Panc1 (cell line): Measurements from ENCODE around the gene NAB2. TPM values are rescaled to one million over a fixed set of nuclear protein-coding genes. Genes with fewer than 3 reads are reported as not detected.
A peak's percentile ranks its signal among the peaks of the same experiment; 100 is the strongest.

Experiments used
- ATAC-seq: fragments of 200-7000 bp; cut with Tn5 transposase; 2 replicates; pipeline ENCODE4 v1.9.1; 2020; ENCODE audit warnings: mild to moderate bottlenecking, moderate library complexity
- BruUV-seq: library from RNA; stranded (reverse); fragments of 400-500 nt; replicated peaks from 2 replicates; lab custom pipeline; 2021; lab: Mats Ljungman, UMichigan
- CTCF ChIA-PET: fragments of 300-600 bp; sonication (Branson Sonifier 250); formaldehyde crosslinking; loops from one replicate; lab custom pipeline; 2022; ENCODE audit warnings: antibody characterized with exemption; lab: Charles Lee
- POLR2A ChIA-PET: fragments of 300-600 bp; sonication (Branson Sonifier 250); formaldehyde crosslinking; loops from one replicate; lab custom pipeline; 2022; ENCODE audit warnings: antibody characterized with exemption; lab: Charles Lee
- DNase-seq: peaks from one replicate; pipeline ENCODE4 v3.0.0-alpha.2; 2010; ENCODE audit warnings: low read depth, low spot score
- H3K27ac ChIP-seq: 2 replicates; pipeline ENCODE4 v1.5.1; 2011; ENCODE audit warnings: mild to moderate bottlenecking, low read length, inconsistent platforms
- H3K27me3 ChIP-seq: fragments of 200-500 bp; sonication (Bioruptor generic); 2 replicates; pipeline ENCODE4 v1.6.0; 2014; ENCODE audit warnings: low read length, inconsistent platforms; ENCODE audit not compliant: control insufficient read depth, insufficient read depth
- H3K36me3 ChIP-seq: fragments of 200-500 bp; sonication (Bioruptor generic); 2 replicates; pipeline ENCODE4 v1.5.1; 2014; ENCODE audit warnings: inconsistent platforms, mild to moderate bottlenecking, low read length, moderate library complexity; ENCODE audit not compliant: control insufficient read depth, insufficient read depth
- H3K4me1 ChIP-seq: 2 replicates; pipeline ENCODE4 v1.5.1; 2011; ENCODE audit warnings: inconsistent platforms, mild to moderate bottlenecking, low read length, moderate library complexity; ENCODE audit not compliant: control insufficient read depth, insufficient read depth
- H3K4me3 ChIP-seq, 2 experiments: 2 replicates each; pipeline ENCODE4 v1.5.1; 2011 to 2012; ENCODE audit warnings: low read depth in 2 of 2, low read length in 2 of 2, mild to moderate bottlenecking in 2 of 2, inconsistent platforms in 1 of 2, moderate library complexity in 1 of 2
- H3K9me3 ChIP-seq: fragments of 200-500 bp; sonication (Bioruptor generic); 2 replicates; pipeline ENCODE4 v1.5.1; 2014; ENCODE audit warnings: low read depth, mild to moderate bottlenecking, inconsistent platforms, low read length, moderate library complexity; ENCODE audit not compliant: control insufficient read depth, insufficient read depth
- POLR2AphosphoS5 ChIP-seq: IDR thresholded peaks from 2 replicates; pipeline ENCODE4 v1.6.1; 2012; ENCODE audit warnings: mild to moderate bottlenecking, low read depth, low read length, moderate library complexity
- SIN3A ChIP-seq: IDR thresholded peaks from 2 replicates; pipeline ENCODE4 v1.6.1; 2012; ENCODE audit warnings: low read depth, mild to moderate bottlenecking, low read length, moderate library complexity, borderline replicate concordance; ENCODE audit not compliant: insufficient read depth
- TCF7L2 ChIP-seq: IDR thresholded peaks from 2 replicates; pipeline ENCODE4 v1.6.1; 2011; ENCODE audit warnings: mild to moderate bottlenecking, low read depth, low read length, inconsistent platforms
- in situ Hi-C: cut with HindIII; loops from 2 replicates; pipeline ENCODE4 v1.10.0; 2016; ENCODE audit warnings: low sequenced_read_pairs, low pct_unique_long_range_greater_than_20kb
- intact Hi-C: fragments of 100-400 bp; cut with micrococcal nuclease; formaldehyde crosslinking; loops from one replicate; pipeline ENCODE4 v1.10.0; 2022; ENCODE audit not compliant: unreplicated experiment
- total RNA-seq: library from RNA; stranded (reverse); gene quantifications from one replicate; pipeline ENCODE4 v1.2.1, GENCODE V29; 2021; ENCODE audit not compliant: unreplicated experiment
- TF ChIP-seq, protein P1 (sequence below), 2 experiments: IDR thresholded peaks; 2 replicates each; pipeline ENCODE4 v1.6.1; 2011 to 2012; ENCODE audit warnings: low read depth in 2 of 2, control low read depth in 1 of 2, low read length in 1 of 2, mild to moderate bottlenecking in 1 of 2, moderate library complexity in 1 of 2; ENCODE audit not compliant: insufficient read depth in 1 of 2
- TF ChIP-seq, protein P2 (sequence below): fragments of 450-650 bp; IDR thresholded peaks from 2 replicates; pipeline ENCODE4 v1.5.1; 2017; ENCODE audit warnings: mild to moderate bottlenecking

Gene NAB2
- total RNA-seq, 1 experiment from 2014 or later: 13.9 TPM

DNA sequence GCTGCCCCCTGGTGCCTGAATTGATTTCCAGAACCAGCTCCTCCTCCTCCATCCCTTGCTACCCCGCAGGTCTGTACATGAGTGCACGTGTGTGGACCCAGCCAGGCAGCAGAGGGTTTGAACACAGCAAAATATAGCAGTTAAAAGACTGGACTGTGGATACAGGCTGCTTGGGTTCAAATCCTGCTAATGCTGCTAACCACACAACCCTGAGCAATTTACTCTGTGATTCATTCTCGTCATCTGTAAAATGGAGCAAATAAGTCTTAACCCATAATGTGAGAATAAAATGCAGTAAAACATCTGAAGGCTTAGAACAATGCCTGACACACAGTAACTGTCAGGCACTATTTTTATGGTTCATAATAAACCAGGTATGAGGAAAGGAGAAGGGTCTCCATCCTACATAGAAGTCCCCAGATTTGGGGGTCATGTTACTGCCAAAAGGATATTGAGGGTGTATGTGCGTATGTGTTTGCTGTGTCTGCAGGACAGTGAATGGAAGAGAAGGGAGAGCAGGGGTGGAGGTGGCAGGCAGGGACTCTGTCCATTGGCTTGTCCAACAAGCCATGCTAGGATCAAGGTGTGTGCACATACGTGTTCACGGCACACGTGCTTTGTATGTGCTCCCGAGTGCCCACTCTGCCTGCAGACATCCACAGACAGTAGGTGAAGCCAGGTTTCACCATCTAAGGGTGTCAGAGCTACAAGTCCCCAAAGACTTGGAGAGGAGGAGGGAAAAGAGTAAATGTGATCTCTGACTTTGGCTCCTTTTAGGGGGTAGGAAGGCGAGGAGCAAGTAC, 23.8 kb downstream of the NAB2 start:
- no peaks in the 10 kb centered on the region for H3K36me3 ChIP-seq
- in situ Hi-C loops (no loop called here), intact Hi-C loops (loop anchor here (1.0 to 5.0 kb wide), 3 partner anchors 43 to 355 kb away; no protein-coding TSS in a partner anchor)
- TF ChIP-seq, protein P1, sequence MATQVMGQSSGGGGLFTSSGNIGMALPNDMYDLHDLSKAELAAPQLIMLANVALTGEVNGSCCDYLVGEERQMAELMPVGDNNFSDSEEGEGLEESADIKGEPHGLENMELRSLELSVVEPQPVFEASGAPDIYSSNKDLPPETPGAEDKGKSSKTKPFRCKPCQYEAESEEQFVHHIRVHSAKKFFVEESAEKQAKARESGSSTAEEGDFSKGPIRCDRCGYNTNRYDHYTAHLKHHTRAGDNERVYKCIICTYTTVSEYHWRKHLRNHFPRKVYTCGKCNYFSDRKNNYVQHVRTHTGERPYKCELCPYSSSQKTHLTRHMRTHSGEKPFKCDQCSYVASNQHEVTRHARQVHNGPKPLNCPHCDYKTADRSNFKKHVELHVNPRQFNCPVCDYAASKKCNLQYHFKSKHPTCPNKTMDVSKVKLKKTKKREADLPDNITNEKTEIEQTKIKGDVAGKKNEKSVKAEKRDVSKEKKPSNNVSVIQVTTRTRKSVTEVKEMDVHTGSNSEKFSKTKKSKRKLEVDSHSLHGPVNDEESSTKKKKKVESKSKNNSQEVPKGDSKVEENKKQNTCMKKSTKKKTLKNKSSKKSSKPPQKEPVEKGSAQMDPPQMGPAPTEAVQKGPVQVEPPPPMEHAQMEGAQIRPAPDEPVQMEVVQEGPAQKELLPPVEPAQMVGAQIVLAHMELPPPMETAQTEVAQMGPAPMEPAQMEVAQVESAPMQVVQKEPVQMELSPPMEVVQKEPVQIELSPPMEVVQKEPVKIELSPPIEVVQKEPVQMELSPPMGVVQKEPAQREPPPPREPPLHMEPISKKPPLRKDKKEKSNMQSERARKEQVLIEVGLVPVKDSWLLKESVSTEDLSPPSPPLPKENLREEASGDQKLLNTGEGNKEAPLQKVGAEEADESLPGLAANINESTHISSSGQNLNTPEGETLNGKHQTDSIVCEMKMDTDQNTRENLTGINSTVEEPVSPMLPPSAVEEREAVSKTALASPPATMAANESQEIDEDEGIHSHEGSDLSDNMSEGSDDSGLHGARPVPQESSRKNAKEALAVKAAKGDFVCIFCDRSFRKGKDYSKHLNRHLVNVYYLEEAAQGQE (IDR thresholded peaks at IDR 0.05; ENCODE audit: insufficient read depth in 1 of 2, low read depth in 2 of 2, low read length in 1 of 2): no peak
- TF ChIP-seq, protein P2, sequence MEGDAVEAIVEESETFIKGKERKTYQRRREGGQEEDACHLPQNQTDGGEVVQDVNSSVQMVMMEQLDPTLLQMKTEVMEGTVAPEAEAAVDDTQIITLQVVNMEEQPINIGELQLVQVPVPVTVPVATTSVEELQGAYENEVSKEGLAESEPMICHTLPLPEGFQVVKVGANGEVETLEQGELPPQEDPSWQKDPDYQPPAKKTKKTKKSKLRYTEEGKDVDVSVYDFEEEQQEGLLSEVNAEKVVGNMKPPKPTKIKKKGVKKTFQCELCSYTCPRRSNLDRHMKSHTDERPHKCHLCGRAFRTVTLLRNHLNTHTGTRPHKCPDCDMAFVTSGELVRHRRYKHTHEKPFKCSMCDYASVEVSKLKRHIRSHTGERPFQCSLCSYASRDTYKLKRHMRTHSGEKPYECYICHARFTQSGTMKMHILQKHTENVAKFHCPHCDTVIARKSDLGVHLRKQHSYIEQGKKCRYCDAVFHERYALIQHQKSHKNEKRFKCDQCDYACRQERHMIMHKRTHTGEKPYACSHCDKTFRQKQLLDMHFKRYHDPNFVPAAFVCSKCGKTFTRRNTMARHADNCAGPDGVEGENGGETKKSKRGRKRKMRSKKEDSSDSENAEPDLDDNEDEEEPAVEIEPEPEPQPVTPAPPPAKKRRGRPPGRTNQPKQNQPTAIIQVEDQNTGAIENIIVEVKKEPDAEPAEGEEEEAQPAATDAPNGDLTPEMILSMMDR: peak; percentile 85
- H3K9me3 ChIP-seq: no peaks in the 10 kb centered on the region
- peak overlapping the region; percentile 44 to 75 for H3K4me3 ChIP-seq
- H3K27ac ChIP-seq: no peak overlapping the region; the same call in 1 of the 2 replicates
- no peaks in the 10 kb centered on the region for H3K27me3 ChIP-seq
- peak; percentile 75 for DNase-seq
- H3K4me1 ChIP-seq: peaks cover 17% of the 10 kb centered on the region
- ChIA-PET CTCF (interaction anchor here (0.5 to 2.5 kb wide), 14 partner anchors 12 to 337 kb away, joined by 3 to 84 read pairs (median 6); partner anchors contain the start of genes LRP1 and NEMP1), POLR2A (no interaction called here)
- BruUV-seq: no TSS peak
- ATAC-seq: peak; percentile 87; the same call in 1 of the 2 replicates

DNA sequence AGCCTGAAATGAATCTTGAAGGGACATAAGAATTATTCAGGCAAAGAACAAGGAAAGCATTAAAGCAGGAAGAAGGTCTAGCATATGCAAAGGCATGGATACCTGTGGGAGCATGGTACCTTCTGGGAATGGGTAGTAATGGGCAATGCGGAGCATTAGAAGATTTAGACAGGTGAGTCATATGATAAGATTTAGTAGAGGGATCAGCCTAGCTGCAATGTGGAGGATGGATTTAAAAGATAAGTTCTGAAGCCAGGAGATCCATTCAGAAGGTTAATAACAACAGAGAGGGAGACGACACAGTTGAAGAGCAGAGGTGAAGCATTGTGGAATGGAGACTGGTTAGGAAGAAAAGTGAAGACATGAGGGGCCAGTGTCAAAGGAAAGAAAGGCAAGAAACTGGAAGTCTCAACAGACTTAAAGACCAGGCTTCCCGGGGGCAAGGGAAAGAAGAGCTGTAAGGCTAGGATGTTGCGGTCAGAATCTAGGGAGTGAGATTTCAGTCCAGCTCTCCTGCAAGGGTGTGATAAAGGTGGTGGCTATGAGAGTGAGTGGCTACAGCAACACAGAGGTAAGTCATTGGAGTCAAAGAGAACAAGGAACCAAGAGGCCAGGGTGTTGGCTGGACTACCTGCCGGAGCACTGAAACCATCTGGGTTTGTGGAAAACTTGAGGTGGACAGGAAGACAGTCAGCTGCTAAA, 27.8 kb downstream of the NAB2 start:
- Histone ChIP-seq H3K9me3 (no peaks in the 10 kb centered on the region), H3K4me3 (no peak overlapping the region), H3K4me1 (peaks cover 5% of the 10 kb centered on the region), H3K27me3 (no peaks in the 10 kb centered on the region), H3K36me3 (no peaks in the 10 kb centered on the region), H3K27ac (no peak overlapping the region)
- BruUV-seq: no TSS peak
- in situ Hi-C loops (no loop called here), intact Hi-C loops (no loop called here)
- no peak for ATAC-seq
- ChIA-PET POLR2A (no interaction called here), CTCF (no interaction called here)
- TF ChIP-seq SIN3A (no peak), POLR2AphosphoS5 (no peak), TCF7L2 (no peak)
- TF ChIP-seq, protein P2: no peak
- TF ChIP-seq, protein P1 (IDR thresholded peaks at IDR 0.05; ENCODE audit: insufficient read depth in 1 of 2, low read depth in 2 of 2, low read length in 1 of 2): no peak
- DNase-seq: no peak
